OCI-LY3 (cell line): Measurements from ENCODE around the gene TK2.

Source experiments
- H2AFZ ChIP-seq: fragments of 200-600, 300-600 bp; shearing (Covaris generic); 2 replicates; pipeline ENCODE4 v1.6.0; 2014; ENCODE audit warnings: antibody characterized with exemption, low read depth, low read length
- H3K27ac ChIP-seq: fragments of 200-600, 300-600 bp; sonication (generic); 2 replicates; pipeline ENCODE4 v1.5.1; 2014; ENCODE audit warnings: mild to moderate bottlenecking, low read length, moderate library complexity, mixed read lengths
- H3K27me3 ChIP-seq: fragments of 200-600, 300-600 bp; sonication (generic); 2 replicates; pipeline ENCODE4 v1.6.1; 2014; ENCODE audit warnings: low read depth, low read length, mixed read lengths
- H3K36me3 ChIP-seq: fragments of 200-600, 300-600 bp; sonication (generic); replicated peaks from 2 replicates; pipeline ENCODE3; 2014; ENCODE audit warnings: low read depth, low read length, mixed read lengths
- H3K4me1 ChIP-seq: fragments of 300-600, 200-600 bp; sonication (generic); 2 replicates; pipeline ENCODE4 v1.6.1; 2014; ENCODE audit warnings: low read length, mixed read lengths
- H3K4me2 ChIP-seq: fragments of 200-600, 300-600 bp; sonication (generic); 2 replicates; pipeline ENCODE4 v1.6.1; 2014; ENCODE audit warnings: low read length, mixed read lengths
- H3K4me3 ChIP-seq: fragments of 300-600, 200-600 bp; sonication (generic); 2 replicates; pipeline ENCODE4 v1.5.1; 2014; ENCODE audit warnings: antibody characterized with exemption, mild to moderate bottlenecking, low read length, moderate library complexity
- H3K79me2 ChIP-seq: fragments of 300-600, 200-600 bp; shearing (Covaris generic); 2 replicates; pipeline ENCODE4 v1.6.1; 2014; ENCODE audit warnings: mild to moderate bottlenecking, low read length, mixed read lengths
- H3K9ac ChIP-seq: fragments of 300-600, 200-600 bp; shearing (Covaris generic); 2 replicates; pipeline ENCODE4 v1.6.0; 2014; ENCODE audit warnings: mild to moderate bottlenecking, low read length, moderate library complexity
- H3K9me3 ChIP-seq: fragments of 200-600, 300-600 bp; shearing (Covaris generic); 2 replicates; pipeline ENCODE4 v1.6.1; 2014; ENCODE audit warnings: low read length, mixed read lengths; ENCODE audit not compliant: insufficient read depth
- H4K20me1 ChIP-seq: fragments of 200-600, 300-600 bp; sonication (generic); 2 replicates; pipeline ENCODE4 v1.6.1; 2016; ENCODE audit warnings: low read length, mixed read lengths; ENCODE audit not compliant: insufficient read depth
- EZH2phosphoT487 ChIP-seq: fragments of 200-600 bp; shearing (Covaris generic); IDR thresholded peaks from 2 replicates; pipeline ENCODE4 v1.6.1; 2018; ENCODE audit warnings: antibody characterized with exemption, mixed run types, low read depth
- TF ChIP-seq, protein P1 (sequence below): fragments of 200-600, 300-600 bp; sonication (generic); IDR thresholded peaks from 2 replicates; pipeline ENCODE4 v1.5.1; 2014; ENCODE audit warnings: antibody characterized with exemption, low read length, low read depth

The TK2 gene

DNA sequence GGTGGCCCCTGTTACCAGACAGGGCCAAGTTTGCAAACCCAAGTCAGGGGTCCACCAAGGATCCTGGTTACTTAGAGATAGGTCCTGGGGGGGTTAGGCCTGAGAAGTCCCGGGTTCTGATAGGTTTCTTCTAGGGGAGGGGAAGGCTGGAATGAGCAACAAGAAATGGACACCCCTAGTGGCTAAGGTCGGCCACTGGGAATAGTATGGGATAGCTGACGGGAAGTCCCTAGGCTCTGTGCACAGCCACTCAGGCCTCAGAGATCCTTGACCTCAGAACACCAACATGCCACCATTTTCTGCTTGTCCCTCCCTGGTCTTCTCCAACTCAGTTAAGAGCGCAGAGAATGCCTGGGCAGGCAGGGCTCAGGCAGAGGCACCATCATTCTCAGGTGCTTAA is 13.4 kb downstream of the TK2 start:
- H3K9me3 ChIP-seq = no peaks in the 10 kb centered on the region
- H3K79me2 ChIP-seq = no peaks in the 10 kb centered on the region
- no peak overlapping the region for H3K4me2 ChIP-seq
- H3K4me3 ChIP-seq = no peak overlapping the region
- peaks cover 5% of the 10 kb centered on the region for H3K4me1 ChIP-seq
- no peak overlapping the region for H3K27ac ChIP-seq
- H3K36me3 ChIP-seq = no peaks in the 10 kb centered on the region
- TF ChIP-seq, protein P1, sequence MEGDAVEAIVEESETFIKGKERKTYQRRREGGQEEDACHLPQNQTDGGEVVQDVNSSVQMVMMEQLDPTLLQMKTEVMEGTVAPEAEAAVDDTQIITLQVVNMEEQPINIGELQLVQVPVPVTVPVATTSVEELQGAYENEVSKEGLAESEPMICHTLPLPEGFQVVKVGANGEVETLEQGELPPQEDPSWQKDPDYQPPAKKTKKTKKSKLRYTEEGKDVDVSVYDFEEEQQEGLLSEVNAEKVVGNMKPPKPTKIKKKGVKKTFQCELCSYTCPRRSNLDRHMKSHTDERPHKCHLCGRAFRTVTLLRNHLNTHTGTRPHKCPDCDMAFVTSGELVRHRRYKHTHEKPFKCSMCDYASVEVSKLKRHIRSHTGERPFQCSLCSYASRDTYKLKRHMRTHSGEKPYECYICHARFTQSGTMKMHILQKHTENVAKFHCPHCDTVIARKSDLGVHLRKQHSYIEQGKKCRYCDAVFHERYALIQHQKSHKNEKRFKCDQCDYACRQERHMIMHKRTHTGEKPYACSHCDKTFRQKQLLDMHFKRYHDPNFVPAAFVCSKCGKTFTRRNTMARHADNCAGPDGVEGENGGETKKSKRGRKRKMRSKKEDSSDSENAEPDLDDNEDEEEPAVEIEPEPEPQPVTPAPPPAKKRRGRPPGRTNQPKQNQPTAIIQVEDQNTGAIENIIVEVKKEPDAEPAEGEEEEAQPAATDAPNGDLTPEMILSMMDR = no peak
- no peak for TF ChIP-seq EZH2phosphoT487
- H3K27me3 ChIP-seq = no peaks in the 10 kb centered on the region
- no peak overlapping the region for H2AFZ ChIP-seq
- H4K20me1 ChIP-seq = no peaks in the 10 kb centered on the region
- no peak overlapping the region for H3K9ac ChIP-seq

DNA sequence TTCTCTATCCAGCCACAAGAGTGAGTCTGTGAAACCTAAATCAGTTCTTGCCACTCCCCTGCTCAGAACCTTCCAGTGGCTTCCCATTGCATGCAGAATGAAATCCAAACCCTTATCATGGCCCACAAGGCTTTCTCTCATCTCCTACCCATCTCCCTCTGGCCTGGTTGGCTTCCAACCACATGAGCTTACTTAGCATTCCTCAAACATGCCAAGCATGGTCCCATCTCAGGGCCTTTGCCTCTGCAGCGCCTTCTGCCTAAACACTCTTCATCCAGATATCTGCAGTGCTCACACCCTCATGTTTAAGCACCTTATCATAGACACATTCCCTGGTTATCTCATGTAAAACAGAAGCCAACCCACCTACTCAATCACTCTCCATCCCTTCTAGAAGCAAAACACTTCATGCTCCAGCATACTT is 15.5 kb downstream of the TK2 start:
- Histone ChIP-seq H3K4me1 (peaks cover under 1% of the 10 kb centered on the region; the same call in 1 of the 2 replicates), H3K27me3 (no peaks in the 10 kb centered on the region), H2AFZ (no peak overlapping the region), H3K4me3 (no peak overlapping the region), H3K9me3 (no peaks in the 10 kb centered on the region), H3K27ac (no peak overlapping the region), H4K20me1 (no peaks in the 10 kb centered on the region), H3K36me3 (no peaks in the 10 kb centered on the region), H3K4me2 (no peak overlapping the region), H3K79me2 (no peaks in the 10 kb centered on the region), H3K9ac (no peak overlapping the region)
- TF ChIP-seq, protein P1 = no peak
- no peak for TF ChIP-seq EZH2phosphoT487

DNA sequence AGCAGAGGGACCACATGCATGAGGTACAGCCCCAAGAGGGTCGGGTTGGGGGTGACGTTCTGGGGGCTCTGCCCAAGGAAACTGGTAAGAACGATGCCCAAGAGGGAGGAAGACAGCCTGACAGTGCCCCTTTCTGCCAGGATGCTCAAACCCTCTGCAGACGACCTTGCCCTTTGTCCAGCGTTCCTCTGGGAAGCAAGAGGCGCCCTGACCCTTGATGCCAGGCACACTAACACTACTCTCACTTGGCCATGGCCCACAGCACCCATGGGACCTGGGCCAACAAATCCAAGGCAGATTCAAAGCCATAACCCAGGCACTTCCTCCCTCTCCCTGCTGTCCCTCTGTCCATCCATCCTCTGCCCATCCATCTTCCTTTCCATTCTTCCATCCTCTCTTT is 20.4 kb downstream of the TK2 start:
- no peak overlapping the region for H3K27ac ChIP-seq
- TF ChIP-seq, protein P1 = no peak
- TF ChIP-seq EZH2phosphoT487 = no peak
- H3K4me3 ChIP-seq = no peak overlapping the region
- H3K9ac ChIP-seq = no peak overlapping the region
- no peaks in the 10 kb centered on the region for H3K9me3 ChIP-seq
- H4K20me1 ChIP-seq = no peaks in the 10 kb centered on the region
- H3K4me2 ChIP-seq = no peak overlapping the region
- no peaks in the 10 kb centered on the region for H3K36me3 ChIP-seq
- peaks cover 12% of the 10 kb centered on the region for H3K4me1 ChIP-seq
- no peaks in the 10 kb centered on the region for H3K79me2 ChIP-seq
- no peak overlapping the region for H2AFZ ChIP-seq
- H3K27me3 ChIP-seq = peaks cover 22% of the 10 kb centered on the region

GRCh38 chr16:66528294-66528693 is 21.6 kb downstream of the TK2 start:
- Histone ChIP-seq H2AFZ (no peak overlapping the region), H3K9ac (no peak overlapping the region), H3K36me3 (no peaks in the 10 kb centered on the region), H3K4me1 (peaks cover 24% of the 10 kb centered on the region), H3K27ac (no peak overlapping the region), H4K20me1 (no peaks in the 10 kb centered on the region), H3K4me3 (no peak overlapping the region), H3K4me2 (no peak overlapping the region), H3K9me3 (no peaks in the 10 kb centered on the region), H3K27me3 (peaks cover 22% of the 10 kb centered on the region), H3K79me2 (no peaks in the 10 kb centered on the region)
- no peak for TF ChIP-seq EZH2phosphoT487
- TF ChIP-seq, protein P1 = no peak
